DMS153 treated with DMSO at 0.1 percent for 48 hours (cell line): ENCODE measurements around the gene UBE3C.

Experiments used
- DNase-seq: peaks from one replicate; lab custom pipeline; 2025; ENCODE audit not compliant: unreplicated experiment; lab: John Stamatoyannopoulos, UW

UBE3C gene

GRCh38 chr7:157168571-157168970, 29.8 kb downstream of the UBE3C start:
- no peak for DNase-seq

GRCh38 chr7:157176771-157177170, 38.0 kb downstream of the UBE3C start:
- DNase-seq = no peak

GRCh38 chr7:157177333-157177982, 38.7 kb downstream of the UBE3C start:
- DNase-seq = no peak

GRCh38 chr7:157177983-157178381, 39.3 kb downstream of the UBE3C start:
- DNase-seq = no peak

GRCh38 chr7:157183832-157184231, 45.1 kb downstream of the UBE3C start:
- no peak for DNase-seq

GRCh38 chr7:157188091-157188665, 49.5 kb downstream of the UBE3C start:
- DNase-seq = no peak

- no peak for DNase-seq
Observed at GRCh38 chr7:157189405-157189804, 50.7 kb downstream of the UBE3C start.

GRCh38 chr7:157192861-157193260, 54.1 kb downstream of the UBE3C start:
- DNase-seq = no peak

- DNase-seq = no peak
Observed at GRCh38 chr7:157193274-157193673, 54.5 kb downstream of the UBE3C start.

- no peak for DNase-seq
Observed at GRCh38 chr7:157194948-157195347, 56.2 kb downstream of the UBE3C start.

GRCh38 chr7:157195868-157196267, 57.1 kb downstream of the UBE3C start:
- DNase-seq = no peak

GRCh38 chr7:157204134-157204533, 65.4 kb downstream of the UBE3C start:
- no peak for DNase-seq

- DNase-seq = no peak
Observed at GRCh38 chr7:157205438-157205837, 66.7 kb downstream of the UBE3C start.

GRCh38 chr7:157208571-157209413, 70.1 kb downstream of the UBE3C start:
- no peak for DNase-seq

- DNase-seq = no peak
Observed at GRCh38 chr7:157210682-157211081, 72.0 kb downstream of the UBE3C start.

GRCh38 chr7:157211690-157212089, 73.0 kb downstream of the UBE3C start:
- DNase-seq = no peak

- DNase-seq = no peak
Observed at GRCh38 chr7:157219154-157219553, 80.4 kb downstream of the UBE3C start.

- DNase-seq = no peak
Observed at GRCh38 chr7:157220916-157221569, 82.3 kb downstream of the UBE3C start.

- DNase-seq = no peak
Observed at GRCh38 chr7:157222687-157223086, 84.0 kb downstream of the UBE3C start.

- DNase-seq = no peak
Observed at GRCh38 chr7:157224627-157225026, 85.9 kb downstream of the UBE3C start.

- DNase-seq = no peak
Observed at GRCh38 chr7:157228864-157229422, 90.2 kb downstream of the UBE3C start.
